Medulla oblongata (tissue), 1 donor: ENCODE results near the gene CEP170B.
"Not testable (repeated sequence)": the region's sequence is repeated elsewhere in the genome, so short reads cannot be mapped to it uniquely, and the experiment has no call there.

ENCODE experiments used
- DNase-seq: peaks from one replicate; pipeline ENCODE4 v3.0.0-alpha.2; 2015; ENCODE audit errors: extremely low spot score

Gene CEP170B

GRCh38 chr14:104889375-104889757 is 24.3 kb downstream of the CEP170B start:
- DNase-seq, result no peak

DNA sequence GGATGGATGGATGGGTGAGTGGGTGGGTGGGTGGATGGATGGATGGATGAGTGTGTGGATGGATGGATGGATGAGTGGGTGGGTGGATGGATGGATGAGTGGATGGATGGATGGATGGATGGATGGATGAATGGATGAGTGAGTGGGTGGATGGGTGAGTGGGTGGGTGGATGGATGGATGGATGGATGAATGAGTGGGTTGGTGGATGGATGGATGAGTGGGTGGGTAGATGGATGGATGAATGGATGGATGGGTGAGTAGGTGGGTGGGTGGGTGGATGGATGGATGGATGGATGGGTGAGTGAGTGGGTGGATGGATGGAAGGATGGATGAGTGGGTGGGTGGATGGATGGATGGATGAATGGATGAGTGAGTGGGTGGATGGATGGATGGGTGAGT is 25.2 kb downstream of the CEP170B start:
- DNase-seq, result not testable (repeated sequence)

DNA sequence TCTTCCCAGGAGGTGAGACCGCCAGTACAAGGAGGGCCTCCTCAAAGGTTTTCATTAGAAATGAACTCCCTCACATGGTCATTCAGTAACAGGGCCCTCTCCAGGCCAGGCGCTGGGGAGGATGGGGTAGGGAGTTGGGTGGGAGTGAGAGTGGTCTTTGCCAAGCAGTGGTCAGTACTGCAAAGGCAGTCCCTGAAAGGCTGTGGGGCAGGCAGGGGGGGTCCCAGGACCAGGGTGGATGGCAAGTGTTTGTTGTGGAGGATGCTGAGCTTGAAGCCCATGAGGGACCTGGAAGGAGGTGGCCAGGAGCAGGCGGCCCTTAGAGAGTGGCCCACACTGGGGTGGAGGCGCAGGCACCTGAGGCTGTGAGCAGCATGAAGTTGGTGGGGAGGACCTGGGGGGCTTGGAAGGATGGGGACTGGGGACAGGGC is 26.1 kb downstream of the CEP170B start:
- DNase-seq, result no peak

GRCh38 chr14:104891664-104892530 is 26.8 kb downstream of the CEP170B start:
- DNase-seq, result no peak

- DNase-seq, result no peak
Observed at GRCh38 chr14:104892531-104893434, 27.7 kb downstream of the CEP170B start.

DNA sequence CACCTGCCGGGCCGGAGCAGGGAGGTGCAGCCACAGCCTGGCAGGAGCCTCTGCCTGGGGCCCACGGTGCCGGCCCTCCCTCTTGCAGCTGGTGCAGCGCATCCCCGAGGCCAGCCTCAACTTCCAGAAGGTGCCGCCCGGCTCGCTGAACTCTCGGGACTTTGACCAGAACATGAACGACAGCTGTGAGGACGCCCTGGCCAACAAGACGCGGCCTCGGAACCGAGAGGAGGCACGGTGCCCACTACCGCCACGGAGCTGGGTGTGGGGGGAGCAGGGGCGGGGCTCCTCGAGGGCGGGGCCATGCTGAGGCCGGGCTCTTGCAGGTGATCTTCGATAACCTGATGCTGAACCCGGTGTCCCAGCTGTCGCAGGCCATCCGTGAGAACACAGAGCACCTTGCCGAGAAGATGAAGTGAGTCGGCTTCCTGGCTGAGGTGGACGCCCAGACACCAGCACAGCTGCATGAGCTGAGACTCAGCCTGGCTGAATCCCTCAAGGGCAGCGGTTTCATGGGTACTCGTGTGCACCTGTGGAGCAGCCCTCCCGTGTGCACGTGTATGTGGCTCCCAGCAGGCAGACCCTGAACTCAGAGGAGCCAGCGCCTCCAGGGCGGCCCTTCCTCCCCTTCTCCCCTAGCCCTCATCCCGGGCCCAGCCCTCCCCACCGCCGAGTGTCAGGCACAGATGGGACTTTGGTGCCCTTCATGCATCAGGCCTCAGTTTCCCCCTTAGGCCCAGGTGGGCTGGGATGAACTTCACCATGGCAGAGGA is 28.6 kb downstream of the CEP170B start:
- DNase-seq, result no peak

GRCh38 chr14:104894331-104895206 is 29.5 kb downstream of the CEP170B start:
- DNase-seq, result no peak

DNA sequence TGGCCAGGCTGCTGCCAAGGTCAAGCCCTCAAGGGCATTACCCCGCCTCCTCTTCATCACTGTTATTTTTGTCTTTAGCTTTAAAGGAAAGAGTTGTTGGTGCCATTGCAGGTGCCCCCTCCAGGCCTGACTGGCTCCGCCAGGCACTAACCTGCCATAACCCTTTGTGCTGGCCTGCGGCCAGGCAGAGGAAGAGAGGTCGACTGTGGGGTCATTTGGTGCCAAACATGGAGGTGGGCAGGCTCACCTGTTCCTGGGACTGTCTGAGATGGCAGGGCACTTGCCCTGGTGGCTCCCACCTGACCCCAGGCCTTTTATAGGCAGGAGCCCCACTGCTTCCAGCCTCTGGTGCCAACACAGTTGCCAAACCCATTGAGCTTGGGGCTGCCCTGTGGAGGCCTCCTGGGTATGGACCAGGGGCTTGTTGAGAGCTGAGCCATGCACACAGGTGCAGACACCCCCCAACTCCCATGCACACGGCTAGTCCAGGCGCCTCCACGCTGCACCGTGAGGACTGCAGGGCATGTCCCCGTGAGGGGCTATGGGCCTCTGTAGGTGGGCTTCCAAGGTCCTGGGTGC is 30.2 kb downstream of the CEP170B start:
- DNase-seq, result no peak

GRCh38 chr14:104895786-104896661 is 31.0 kb downstream of the CEP170B start:
- no peak for DNase-seq

DNA sequence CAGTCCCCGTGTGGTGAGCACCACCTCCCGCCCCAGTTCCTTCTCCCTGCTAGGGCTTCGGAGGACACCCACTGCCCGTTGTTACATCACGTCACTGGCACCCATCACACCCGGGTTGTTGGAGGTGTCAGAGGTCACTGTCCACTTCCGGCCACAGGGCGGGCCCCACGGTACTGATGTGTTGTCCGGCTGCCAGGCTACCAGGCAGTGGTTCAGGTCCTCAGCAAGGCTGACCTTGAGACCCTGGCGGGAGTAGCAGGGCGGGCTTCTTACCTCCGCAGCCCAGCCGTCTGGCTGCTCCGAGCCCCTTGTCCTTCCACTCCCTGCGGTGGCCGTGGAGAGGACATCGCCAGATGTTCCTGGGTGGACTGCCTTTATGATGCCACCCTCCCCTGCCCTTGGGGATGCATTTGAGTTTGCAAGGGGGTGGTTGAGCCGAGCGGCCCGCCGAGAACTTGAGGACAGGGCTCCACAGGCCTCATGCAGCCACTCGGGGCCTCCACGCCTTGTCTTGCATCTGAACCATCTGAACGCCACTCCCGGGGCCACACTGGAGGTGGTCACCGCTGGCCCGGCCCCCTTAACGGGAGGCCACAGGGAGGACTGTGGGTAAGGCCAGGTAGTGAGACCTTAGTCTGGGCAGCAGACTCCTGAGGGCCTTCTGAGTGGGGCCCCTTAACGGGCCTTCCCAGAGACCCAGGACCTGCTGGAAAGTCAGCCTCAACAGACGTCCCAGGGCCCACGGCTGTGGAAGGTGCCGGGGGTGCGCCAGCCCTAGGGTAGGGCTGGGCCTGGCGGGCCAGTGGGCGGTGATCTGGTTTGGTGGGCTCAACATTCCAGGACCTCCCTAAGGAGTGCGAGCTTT is 32.5 kb downstream of the CEP170B start:
- no peak for DNase-seq

DNA sequence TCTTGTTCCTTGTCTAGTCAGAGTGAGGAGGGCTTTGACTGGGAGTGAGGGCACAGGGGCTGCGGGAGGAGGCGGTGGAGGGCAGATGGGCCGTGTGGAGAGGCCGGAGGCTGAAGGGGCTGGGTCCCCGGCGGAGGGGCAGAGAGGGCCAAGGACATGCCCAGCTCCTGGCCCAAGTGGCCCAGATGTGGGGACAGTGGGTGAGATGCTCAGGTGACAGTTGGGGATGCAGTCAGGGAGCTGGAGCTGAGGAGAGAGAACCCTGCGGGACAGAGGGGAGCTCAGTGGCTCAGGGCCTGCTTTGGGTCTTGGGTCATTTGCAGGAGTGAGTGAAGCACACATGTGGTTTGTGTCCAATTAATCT is 33.1 kb downstream of the CEP170B start:
- no peak for DNase-seq

- DNase-seq, result no peak
Observed at GRCh38 chr14:104898870-104899510, 33.9 kb downstream of the CEP170B start.

- DNase-seq, result no peak
Observed at GRCh38 chr14:104899781-104900180, 34.7 kb downstream of the CEP170B start.

DNA sequence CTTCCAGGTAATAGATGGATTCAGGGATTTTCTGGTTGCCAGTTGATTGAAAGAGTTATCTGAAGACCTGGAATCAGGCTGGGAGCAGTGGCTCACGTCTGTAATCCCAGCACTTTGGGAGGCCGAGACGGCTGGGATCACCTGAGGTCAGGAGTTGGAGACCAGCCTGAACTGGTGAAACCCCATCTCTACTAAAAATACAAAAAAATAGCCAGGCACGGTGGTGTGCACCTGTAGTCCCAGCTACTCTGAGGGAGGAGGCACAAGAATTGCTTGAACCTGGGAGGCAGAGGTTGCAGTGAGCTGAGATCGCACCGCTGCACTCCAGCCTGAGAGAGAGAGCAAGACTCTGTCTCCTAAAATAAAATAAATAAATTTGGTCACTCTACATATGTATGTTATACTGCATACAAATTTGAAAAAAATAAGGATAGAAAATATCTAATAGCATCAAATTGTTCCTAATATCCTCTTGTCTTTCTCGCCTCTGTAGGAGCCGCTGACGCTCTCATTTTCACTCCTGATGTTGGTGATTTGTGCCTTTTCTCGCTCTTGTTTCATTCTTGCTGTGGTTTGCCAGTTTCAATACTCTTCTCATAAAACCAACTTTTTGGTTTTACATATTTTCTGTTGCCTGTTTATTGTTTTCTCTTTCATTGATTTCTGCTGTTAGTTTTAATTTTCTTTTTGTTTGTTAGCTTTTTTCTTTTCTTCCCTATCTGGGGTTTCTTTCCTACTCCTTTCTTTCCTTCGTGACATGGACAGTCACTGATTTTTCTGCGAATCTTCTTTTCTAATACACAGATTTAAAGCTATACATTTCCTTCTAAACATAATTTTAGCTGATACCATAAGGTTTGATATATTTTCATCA is 35.8 kb downstream of the CEP170B start:
- DNase-seq, result no peak

DNA sequence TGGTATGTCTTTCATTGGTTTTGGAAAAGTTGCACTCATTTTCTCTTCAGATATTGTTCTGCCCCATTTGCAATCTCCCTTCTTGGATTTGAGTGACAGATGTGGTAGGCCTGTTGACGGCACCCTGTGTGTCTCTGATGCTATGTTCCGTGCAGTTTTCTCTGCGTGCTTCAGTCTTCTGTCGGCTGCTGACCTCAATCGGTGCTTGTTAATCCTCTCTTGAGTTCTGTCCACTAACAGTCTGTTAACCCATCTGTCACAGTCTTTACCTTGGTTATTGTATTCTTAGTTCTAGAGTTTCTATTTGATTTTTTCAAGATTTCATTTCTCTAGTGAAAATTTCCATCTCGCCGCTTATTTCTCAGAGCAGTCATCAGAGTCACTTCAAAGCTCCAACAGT is 38.9 kb downstream of the CEP170B start:
- DNase-seq, result no peak

- DNase-seq, result not testable (repeated sequence)
Observed at GRCh38 chr14:104904650-104905578, 39.8 kb downstream of the CEP170B start.
